Heart right ventricle (tissue), 16 donors: ENCODE data around the gene F2RL2. TPM values are rescaled to one million over a fixed set of nuclear protein-coding genes. Genes with fewer than 3 reads are reported as not detected.

ENCODE experiments used
- ATAC-seq, 8 donors: fragments of 200-7000 bp; cut with Tn5 transposase; one replicate each; pipeline ENCODE4 v1.9.1; 2020; ENCODE audit warnings: mild to moderate bottlenecking in 8 of 8, moderate library complexity in 8 of 8, moderate number of reproducible peaks in 1 of 8
- DNase-seq, 2 donors: peaks; one replicate each; pipeline ENCODE4 v3.0.0-alpha.2; 2020
- H3K27ac ChIP-seq, 10 donors: fragments of 200-600 bp; sonication (generic) in 2 of 10; one replicate each; pipeline versions ENCODE4 v1.5.0 to v1.8.0; 2020 to 2022; ENCODE audit warnings: mild to moderate bottlenecking in 3 of 10
- H3K27me3 ChIP-seq, 7 donors: fragments of 200-600 bp; one replicate each; pipeline ENCODE4 v1.8.0; 2021 to 2022; ENCODE audit warnings: mild to moderate bottlenecking in 2 of 7
- H3K36me3 ChIP-seq, 9 donors: fragments of 200-600 bp; sonication (generic) in 1 of 9; one replicate each; pipeline versions ENCODE4 v1.5.0 to v1.8.0; 2020 to 2022; ENCODE audit warnings: mild to moderate bottlenecking in 2 of 9
- H3K4me1 ChIP-seq, 9 donors: fragments of 200-600 bp; sonication (generic) in 1 of 9; one replicate each; pipeline versions ENCODE4 v1.5.0 to v1.8.0; 2020 to 2022; ENCODE audit warnings: mild to moderate bottlenecking in 4 of 9
- H3K4me3 ChIP-seq, 10 donors: fragments of 200-600 bp; sonication (generic) in 2 of 10; one replicate each; pipeline versions ENCODE4 v1.5.0 to v1.8.0; 2020 to 2022; ENCODE audit warnings: mild to moderate bottlenecking in 7 of 10, moderate library complexity in 2 of 10
- H3K9me3 ChIP-seq, 11 donors: fragments of 200-600 bp in 10 of 11; sonication (generic) in 2 of 11; one replicate each; pipeline versions ENCODE4 v1.5.0 to v1.8.0; 2013 to 2022; ENCODE audit warnings: mild to moderate bottlenecking in 2 of 11, control low read depth in 1 of 11, moderate library complexity in 1 of 11
- WGBS, 2 donors: extraction: QIAGEN DNeasy Blood & Tissue Kit; methylation state at CpG; one replicate each; pipeline ENCODE4 v1.1.7; 2013; ENCODE audit warnings: inconsistent platforms in 1 of 2; 5-methylcytosine and 5-hydroxymethylcytosine counted together
- intact Hi-C, 10 donors: fragments of 100-400 bp; cut with DNase I; formaldehyde crosslinking; loops; one replicate each; pipeline versions ENCODE4 v1.11.1 to v1.14.2; 2022
- polyA plus RNA-seq, 2 donors: library from polyadenylated mRNA; stranded (reverse); fragments of 200-250 nt; gene quantifications; one replicate each; pipeline ENCODE4 v1.2.3, GENCODE V29; 2013
- total RNA-seq, 10 donors: library from RNA; stranded (reverse); fragmentation: NEBNext Ultra II Directional in 3 of 10; extraction: Animal tissue kit (Norgen Biotek cat#: 25700) in 3 of 10; gene quantifications; one replicate each; pipeline versions ENCODE4 v1.2.1 to v1.2.4, GENCODE V29; 2021 to 2023
- TF ChIP-seq, protein P1 (sequence below), 9 donors: fragments of 200-600 bp; sonication (generic) in 2 of 9; IDR thresholded peaks; one replicate each; pipeline versions ENCODE4 v1.5.0 to v1.8.0; 2021 to 2022; ENCODE audit warnings: antibody characterized with exemption in 9 of 9, mild to moderate bottlenecking in 5 of 9, moderate library complexity in 1 of 9
- donor health status: Arrhythmogenic right ventricular cardiomyopathy.
- donor health status: ischemic (EF 13 %, LVEDD 7.1; RV severe dilation, severe dysfunction).
- donor health status: healthy with polysubstance abuse.
- donor health status: DM: no; HTN: yes; CAD: no.
- donor health status: DM: no; HTN: no; CAD: no.
- donor health status: ischemic (EF 25% LVEDD 6.9; RV normal size, moderate dysfunction).
- donor health status: ischemic (EF 25% LVEDD 5.7; RV mildly dilated, moderate dysfunction).
- donor health status: healthy.
- donor health status: DM: yes; HTN: yes; CAD: no.
- donor health status: Ischemic cardiomyopathy.
- donor health status: ischemic (EF 35%, LVEDD 5.7; RV mildly dilated, moderate dysfunction).
- donor health status: nonischemic (EF 11% LVEDD 7.7; RV severe dilation, severe dysfunction).
- donor health status: DM: yes; HTN: yes; CAD: no.
- donor health status: PGD.
- donor health status: ischemic (EF 29% LVEDD 5.4; RV normal size, mild dysfunction).
- donor health status: nonischemic (EF 23%, LVEDD 6.1; RV moderate dilation, normal function).

Gene F2RL2
- total and polyA plus RNA-seq, 12 donors, result 0.12 to 1.5 (median 0.38) TPM

DNA sequence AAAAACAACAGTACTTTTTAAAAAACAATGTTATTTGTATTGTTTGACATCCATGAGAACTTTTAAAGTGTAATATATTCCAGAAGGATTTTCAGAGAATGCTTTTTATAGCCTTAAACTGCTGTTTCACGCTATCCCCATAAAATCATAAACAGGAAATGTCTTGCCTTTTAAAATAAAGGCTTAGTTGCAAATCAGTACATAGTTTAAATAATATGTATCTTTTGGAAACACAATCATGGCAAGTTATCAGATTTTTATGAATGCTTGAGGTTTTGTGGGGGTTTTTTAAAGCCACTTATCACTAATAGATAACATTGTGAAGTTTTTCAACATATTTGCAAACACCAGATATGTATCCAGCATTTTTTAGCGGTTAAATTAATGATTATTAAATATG lies 37.2 kb upstream of the F2RL2 start:
- Histone ChIP-seq H3K36me3 (peaks cover 0 to 69% (median 0%) of the 10 kb centered on the region in 9 donors), H3K27ac (peak overlapping the region in 1 of 10 donors; percentile 16), H3K27me3 (no peaks in the 10 kb centered on the region), H3K9me3 (no peaks in the 10 kb centered on the region), H3K4me1 (peaks cover 0 to 28% (median 0%) of the 10 kb centered on the region in 9 donors), H3K4me3 (no peak overlapping the region)
- ATAC-seq (no peak), DNase-seq (no peak)
- TF ChIP-seq, protein P1, sequence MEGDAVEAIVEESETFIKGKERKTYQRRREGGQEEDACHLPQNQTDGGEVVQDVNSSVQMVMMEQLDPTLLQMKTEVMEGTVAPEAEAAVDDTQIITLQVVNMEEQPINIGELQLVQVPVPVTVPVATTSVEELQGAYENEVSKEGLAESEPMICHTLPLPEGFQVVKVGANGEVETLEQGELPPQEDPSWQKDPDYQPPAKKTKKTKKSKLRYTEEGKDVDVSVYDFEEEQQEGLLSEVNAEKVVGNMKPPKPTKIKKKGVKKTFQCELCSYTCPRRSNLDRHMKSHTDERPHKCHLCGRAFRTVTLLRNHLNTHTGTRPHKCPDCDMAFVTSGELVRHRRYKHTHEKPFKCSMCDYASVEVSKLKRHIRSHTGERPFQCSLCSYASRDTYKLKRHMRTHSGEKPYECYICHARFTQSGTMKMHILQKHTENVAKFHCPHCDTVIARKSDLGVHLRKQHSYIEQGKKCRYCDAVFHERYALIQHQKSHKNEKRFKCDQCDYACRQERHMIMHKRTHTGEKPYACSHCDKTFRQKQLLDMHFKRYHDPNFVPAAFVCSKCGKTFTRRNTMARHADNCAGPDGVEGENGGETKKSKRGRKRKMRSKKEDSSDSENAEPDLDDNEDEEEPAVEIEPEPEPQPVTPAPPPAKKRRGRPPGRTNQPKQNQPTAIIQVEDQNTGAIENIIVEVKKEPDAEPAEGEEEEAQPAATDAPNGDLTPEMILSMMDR (IDR thresholded peaks at IDR 0.05), result no peak
- intact Hi-C loops, result no loop called here
- WGBS, 2 donors, result 51 to 58% methylated on average over 2 of the region's 2 CpGs

DNA sequence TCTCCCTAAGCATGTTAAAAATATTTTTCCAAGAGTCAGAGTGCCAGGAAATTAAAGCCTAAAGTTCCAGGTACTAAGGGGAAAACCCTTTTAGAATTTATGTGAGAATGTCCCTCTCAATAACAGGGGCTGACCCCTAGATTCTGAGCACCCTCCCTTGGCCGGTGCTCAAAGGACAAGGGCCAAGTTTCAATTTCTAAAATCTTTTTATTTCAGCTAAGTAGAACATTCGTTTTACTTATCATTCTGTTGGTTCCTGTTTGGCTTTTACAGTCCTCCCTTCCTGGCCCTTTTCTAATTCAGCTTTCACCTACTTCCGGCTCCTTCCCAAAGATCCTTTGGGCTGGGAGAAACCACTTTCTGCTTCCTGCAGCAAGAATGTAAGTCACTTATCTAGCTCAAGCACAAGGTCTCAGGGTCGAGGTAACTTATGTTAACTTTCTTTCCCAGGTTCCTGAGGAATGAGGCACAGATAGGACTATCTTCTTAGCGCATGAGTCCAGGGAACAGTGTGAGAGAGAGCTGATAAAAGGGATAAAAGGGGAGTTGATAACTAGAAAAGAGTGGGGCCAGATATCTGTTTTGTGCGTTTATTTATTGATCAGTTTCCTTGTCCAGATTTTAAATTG lies 34.6 kb upstream of the F2RL2 start:
- no peaks in the 10 kb centered on the region for H3K27me3 ChIP-seq
- H3K4me3 ChIP-seq, result no peak overlapping the region
- H3K9me3 ChIP-seq, result no peaks in the 10 kb centered on the region
- peaks cover 0 to 68% (median 0%) of the 10 kb centered on the region in 9 donors for H3K36me3 ChIP-seq
- peaks cover 0 to 28% (median 0%) of the 10 kb centered on the region in 9 donors for H3K4me1 ChIP-seq
- intact Hi-C loops, result no loop called here
- peak overlapping the region in 4 of 10 donors; percentile 39 to 69 (median 46) for H3K27ac ChIP-seq
- DNase-seq (no peak), ATAC-seq (no peak)
- TF ChIP-seq, protein P1 (IDR thresholded peaks at IDR 0.05), result no peak
- 33 to 37% methylated on average over 6 of the region's 6 CpGs for WGBS, 2 donors

DNA sequence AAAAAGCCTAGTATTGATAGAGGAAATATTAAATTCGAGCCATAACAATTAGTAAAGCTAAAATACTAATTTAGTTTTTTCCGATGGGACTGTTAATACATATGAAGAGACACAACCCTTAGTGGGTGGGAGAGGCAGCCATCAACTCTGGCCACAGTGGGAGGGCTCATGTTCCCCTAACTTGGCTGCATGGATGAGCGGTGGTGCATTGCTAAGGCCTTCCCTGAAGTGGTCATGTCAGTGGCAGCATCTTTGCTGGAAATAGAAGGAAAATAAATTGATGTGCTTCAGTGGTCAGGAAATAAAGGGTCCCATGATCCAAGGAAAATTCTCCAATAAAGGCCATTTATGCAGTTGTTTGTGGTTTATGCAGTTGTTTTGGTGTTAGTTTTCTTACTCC lies 33.9 kb upstream of the F2RL2 start:
- intact Hi-C loops, result no loop called here
- Histone ChIP-seq H3K27ac (peak overlapping the region in 3 of 10 donors; percentile 41 to 69 (median 51)), H3K36me3 (peaks cover 0 to 61% (median 0%) of the 10 kb centered on the region in 9 donors), H3K4me1 (peaks cover 0 to 28% (median 0%) of the 10 kb centered on the region in 9 donors), H3K4me3 (no peak overlapping the region), H3K9me3 (no peaks in the 10 kb centered on the region), H3K27me3 (no peaks in the 10 kb centered on the region)
- TF ChIP-seq, protein P1 (IDR thresholded peaks at IDR 0.05), result no peak
- no peak for ATAC-seq
- DNase-seq, result no peak
- 93 to 97% methylated on average over 3 of the region's 3 CpGs for WGBS, 2 donors

DNA sequence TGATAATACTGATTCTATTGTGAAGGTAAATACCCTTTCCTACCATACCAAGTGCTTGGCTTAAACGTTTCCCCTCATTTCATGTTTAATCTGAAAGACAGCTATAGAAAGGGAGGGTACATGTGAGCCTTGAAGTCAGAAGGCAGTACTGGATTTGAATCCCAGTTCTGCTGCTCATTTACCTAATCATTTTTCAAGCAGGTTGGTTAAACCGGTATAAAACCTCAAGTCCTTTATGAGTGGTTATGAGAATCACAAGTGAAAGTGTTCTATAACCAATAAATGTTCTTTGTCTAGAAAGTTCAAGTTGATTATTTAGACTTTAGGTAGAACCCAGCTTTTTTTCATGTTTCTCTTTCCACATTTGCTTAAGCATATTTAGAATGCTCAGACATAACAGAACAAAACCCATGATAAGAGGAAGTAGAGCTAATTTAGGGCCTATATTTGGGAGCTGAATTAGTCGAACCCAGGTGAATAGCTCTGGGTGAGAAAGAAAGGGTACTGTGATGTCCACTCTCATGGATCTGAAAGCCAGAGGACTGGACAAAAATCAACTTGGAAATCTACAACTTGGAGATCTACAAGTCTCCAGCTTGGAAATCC lies 29.7 kb upstream of the F2RL2 start:
- 83 to 87% methylated on average over 3 of the region's 3 CpGs for WGBS, 2 donors
- Histone ChIP-seq H3K4me3 (no peak overlapping the region), H3K4me1 (peaks cover 0 to 5% (median 0%) of the 10 kb centered on the region in 9 donors), H3K27me3 (no peaks in the 10 kb centered on the region), H3K9me3 (peaks cover 0 to 23% (median 17%) of the 10 kb centered on the region in 11 donors), H3K27ac (no peak overlapping the region), H3K36me3 (peaks cover 0 to 43% (median 0%) of the 10 kb centered on the region in 9 donors)
- intact Hi-C loops, result no loop called here
- TF ChIP-seq, protein P1 (IDR thresholded peaks at IDR 0.05), result no peak
- DNase-seq (no peak), ATAC-seq (no peak)
